ENCODE measurements around the gene CCT8L2. TPM values are rescaled to one million over a fixed set of nuclear protein-coding genes. Genes with fewer than 3 reads are reported as not detected.
A peak's percentile ranks its signal among the peaks of the same experiment; 100 is the strongest.
"Not testable (repeated sequence)": the region's sequence is repeated elsewhere in the genome, so short reads cannot be mapped to it uniquely, and the experiment has no call there.

The CCT8L2 gene
- total and polyA plus RNA-seq, 7 donors: 0.04 TPM; not detected in 6

DNA sequence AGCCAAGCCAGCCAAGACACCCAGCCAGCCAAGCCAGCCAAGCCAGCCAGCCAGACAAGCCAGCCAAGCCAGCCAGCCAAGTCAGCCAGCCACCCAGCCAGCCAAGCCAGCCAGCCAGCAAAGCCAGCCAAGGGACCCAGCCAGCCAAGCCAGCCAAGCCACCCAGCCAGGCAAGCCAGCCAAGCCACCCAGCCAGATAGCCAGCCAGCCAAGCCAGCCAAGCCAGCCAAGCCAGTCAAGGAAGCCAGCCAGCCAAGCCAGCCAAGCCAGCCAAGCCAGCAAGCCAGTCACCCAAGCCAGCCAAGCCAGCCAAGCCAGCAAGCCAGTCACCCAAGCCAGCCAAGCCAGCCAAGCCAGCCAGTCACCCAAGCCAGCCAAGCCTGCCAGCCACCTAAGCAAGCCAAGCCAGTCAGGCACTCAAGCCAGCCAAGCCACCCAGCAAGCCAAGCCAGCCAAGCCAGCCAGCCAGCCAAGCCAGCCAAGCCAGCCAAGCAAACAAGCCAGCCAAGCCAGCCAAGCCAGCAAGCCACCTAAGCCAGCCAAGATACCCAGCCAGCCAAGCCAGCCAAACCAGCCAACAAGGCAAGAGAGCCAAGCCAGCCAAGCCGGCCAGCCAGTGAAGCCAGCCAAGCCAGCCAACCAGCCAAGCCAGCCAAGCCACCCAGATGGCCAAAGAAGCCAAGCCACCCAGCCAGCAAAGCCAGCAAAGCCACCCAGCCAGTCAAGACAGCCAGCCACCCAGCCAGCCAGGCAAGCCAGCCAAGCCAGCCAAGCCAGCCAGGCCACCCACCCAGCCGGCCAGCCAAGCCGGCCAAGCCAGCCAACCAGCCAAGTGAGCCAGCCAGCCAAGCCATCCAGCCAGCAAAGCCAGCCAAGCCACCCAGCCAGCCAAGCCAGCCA is 33.3 kb downstream of the CCT8L2 start:
- H3K4me1 ChIP-seq: no peaks in the 10 kb centered on the region
- TF ChIP-seq, protein P1, sequence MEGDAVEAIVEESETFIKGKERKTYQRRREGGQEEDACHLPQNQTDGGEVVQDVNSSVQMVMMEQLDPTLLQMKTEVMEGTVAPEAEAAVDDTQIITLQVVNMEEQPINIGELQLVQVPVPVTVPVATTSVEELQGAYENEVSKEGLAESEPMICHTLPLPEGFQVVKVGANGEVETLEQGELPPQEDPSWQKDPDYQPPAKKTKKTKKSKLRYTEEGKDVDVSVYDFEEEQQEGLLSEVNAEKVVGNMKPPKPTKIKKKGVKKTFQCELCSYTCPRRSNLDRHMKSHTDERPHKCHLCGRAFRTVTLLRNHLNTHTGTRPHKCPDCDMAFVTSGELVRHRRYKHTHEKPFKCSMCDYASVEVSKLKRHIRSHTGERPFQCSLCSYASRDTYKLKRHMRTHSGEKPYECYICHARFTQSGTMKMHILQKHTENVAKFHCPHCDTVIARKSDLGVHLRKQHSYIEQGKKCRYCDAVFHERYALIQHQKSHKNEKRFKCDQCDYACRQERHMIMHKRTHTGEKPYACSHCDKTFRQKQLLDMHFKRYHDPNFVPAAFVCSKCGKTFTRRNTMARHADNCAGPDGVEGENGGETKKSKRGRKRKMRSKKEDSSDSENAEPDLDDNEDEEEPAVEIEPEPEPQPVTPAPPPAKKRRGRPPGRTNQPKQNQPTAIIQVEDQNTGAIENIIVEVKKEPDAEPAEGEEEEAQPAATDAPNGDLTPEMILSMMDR (IDR thresholded peaks at IDR 0.05): no peak
- H3K27ac ChIP-seq: no peak overlapping the region
- no peak overlapping the region for H3K4me3 ChIP-seq
- intact Hi-C loops (cut with DNase I): no loop called here
- H3K36me3 ChIP-seq (ENCODE audit: insufficient read depth in 1 of 2, low read depth in 1 of 2): no peaks in the 10 kb centered on the region
- H3K27me3 ChIP-seq (ENCODE audit: insufficient read depth in 3 of 3, low read length in 2 of 3): no peaks in the 10 kb centered on the region
- DNase-seq (peak; percentile 11 to 47), ATAC-seq (no peak)
- WGBS, 3 donors: 39 to 73% (median 39%) methylated on average over 2 to 3 of the region's 3 CpGs
- no peaks in the 10 kb centered on the region for H3K9me3 ChIP-seq

DNA sequence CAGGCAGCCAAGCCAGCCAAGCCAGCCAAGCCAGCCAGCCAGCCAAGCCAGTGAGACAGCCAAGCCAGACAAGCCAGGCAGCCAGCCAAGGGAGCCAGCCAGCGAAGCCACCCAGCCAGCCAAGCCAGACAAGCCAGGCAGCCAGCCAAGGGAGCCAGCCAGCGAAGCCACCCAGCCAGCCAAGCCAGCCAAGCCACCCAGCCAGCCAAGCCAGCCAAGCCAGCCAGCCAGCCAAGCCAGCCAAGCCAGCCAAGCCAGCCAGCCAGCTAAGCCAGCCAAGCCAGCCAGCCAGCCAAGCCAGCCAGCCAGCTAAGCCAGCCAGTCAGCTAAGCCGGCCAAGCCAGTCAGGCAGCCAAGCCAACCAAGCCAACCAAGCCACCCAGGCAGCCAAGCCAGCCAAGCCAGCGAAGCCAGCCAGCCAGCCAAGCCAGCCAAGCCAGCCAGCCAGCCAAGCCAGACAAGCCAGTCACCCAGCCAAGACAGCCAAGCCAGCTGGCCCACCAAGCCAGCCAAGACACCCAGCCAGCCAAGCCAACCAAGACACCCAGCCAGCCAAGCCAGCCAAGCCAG is 34.1 kb downstream of the CCT8L2 start:
- H3K27me3 ChIP-seq (ENCODE audit: insufficient read depth in 3 of 3, low read length in 2 of 3); H3K9me3 ChIP-seq; ATAC-seq; intact Hi-C loops (cut with DNase I); H3K36me3 ChIP-seq (ENCODE audit: insufficient read depth in 1 of 2, low read depth in 1 of 2); H3K4me1 ChIP-seq; H3K27ac ChIP-seq; H3K4me3 ChIP-seq: not testable (repeated sequence)
- peak in 1 of 2 donors; percentile 46 for DNase-seq
- 25 to 70% (median 33%) methylated on average over 3 to 4 of the region's 4 CpGs for WGBS, 3 donors

DNA sequence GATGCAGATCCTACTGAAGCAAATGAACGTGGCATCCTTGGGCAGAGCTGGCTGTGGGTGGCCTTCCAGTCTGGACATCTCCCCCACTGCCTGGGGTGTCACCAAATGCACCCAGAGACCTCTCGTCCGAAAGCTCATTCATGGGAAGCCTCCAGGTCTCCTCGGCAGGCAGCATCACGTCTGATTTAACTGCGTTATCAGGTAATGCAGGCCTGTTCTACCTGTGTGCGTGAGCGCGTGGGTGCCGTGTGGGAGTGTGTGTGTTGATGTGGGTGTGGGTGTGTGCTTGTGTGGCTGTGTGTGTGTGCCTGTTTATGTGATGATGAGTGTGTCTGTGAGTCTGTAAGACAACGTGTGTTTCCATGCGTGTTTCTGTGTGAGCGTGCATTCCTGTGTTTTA is 35.1 kb downstream of the CCT8L2 start:
- H3K4me3 ChIP-seq; H3K27me3 ChIP-seq (ENCODE audit: insufficient read depth in 3 of 3, low read length in 2 of 3); intact Hi-C loops (cut with DNase I); H3K9me3 ChIP-seq; H3K27ac ChIP-seq; H3K4me1 ChIP-seq; H3K36me3 ChIP-seq (ENCODE audit: insufficient read depth in 1 of 2, low read depth in 1 of 2); DNase-seq; ATAC-seq: not testable (repeated sequence)
- WGBS, 3 donors: 85 to 89% (median 85%) methylated on average over 12 to 13 of the region's 13 CpGs

DNA sequence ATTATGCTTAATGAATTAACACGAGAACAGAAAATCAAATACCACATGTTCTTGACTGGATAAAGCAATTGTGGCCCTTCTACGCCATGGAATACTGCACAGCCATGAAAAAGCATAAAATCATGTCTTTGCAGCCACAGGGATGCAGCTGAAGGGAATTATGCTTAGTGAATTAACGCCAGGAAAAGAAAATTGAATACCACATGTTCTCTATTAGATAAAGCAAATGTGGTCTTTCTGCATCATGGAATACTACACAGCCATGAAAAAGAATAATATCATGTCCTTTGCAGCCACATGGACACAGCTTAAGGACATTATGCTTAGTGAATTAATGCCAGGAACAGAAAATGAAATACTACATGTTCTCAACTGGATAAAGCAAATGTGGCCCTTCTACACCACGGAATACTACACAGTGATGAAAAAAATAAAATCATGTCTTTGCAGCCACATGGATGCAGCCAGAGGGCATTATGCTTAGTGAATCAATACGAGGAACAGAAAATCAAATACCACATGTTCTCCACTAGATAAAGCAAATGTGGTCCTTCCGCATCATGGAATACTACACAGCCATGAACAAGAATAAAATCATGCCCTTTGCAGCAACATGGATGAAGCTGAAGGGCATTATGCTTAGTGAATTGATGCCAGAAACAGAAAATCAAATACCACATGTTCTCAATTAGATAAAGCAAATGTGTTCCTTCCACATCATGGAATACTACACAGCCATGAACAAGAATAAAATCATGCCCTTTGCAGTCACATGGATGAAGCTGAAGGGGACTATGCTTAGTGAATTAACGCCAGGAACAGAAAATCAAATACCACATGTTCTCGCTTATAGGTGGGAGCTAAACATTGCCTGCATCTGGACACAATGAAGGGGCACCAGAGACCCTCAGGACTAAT is 37.3 kb downstream of the CCT8L2 start:
- H3K27me3 ChIP-seq (ENCODE audit: insufficient read depth in 3 of 3, low read length in 2 of 3); H3K27ac ChIP-seq; H3K36me3 ChIP-seq (ENCODE audit: insufficient read depth in 1 of 2, low read depth in 1 of 2); H3K4me1 ChIP-seq; ATAC-seq; H3K4me3 ChIP-seq; H3K9me3 ChIP-seq; intact Hi-C loops (cut with DNase I); DNase-seq: not testable (repeated sequence)
- WGBS, 3 donors: 81 to 82% (median 81%) methylated on average over 7 of the region's 8 CpGs

DNA sequence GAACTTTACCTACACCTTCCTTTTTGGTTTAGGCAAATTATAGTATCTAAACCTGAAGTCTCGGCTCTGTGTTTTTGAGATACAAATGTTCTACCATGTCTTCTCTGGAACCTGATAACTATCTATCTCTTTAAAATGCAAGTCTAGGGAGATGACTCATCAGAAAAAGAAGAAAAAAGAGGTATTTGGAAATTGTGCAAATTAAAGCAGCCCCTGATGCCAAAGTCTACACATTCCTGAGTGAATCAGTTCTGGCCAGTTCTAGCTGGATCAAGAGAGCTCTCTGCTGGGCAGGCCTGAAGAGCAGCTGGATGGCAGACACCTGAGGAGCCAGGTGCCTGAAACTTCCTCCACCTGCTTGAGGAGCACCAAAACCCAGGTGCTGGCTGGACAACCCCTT is 49.3 kb downstream of the CCT8L2 start:
- H3K4me3 ChIP-seq; H3K36me3 ChIP-seq (ENCODE audit: insufficient read depth in 1 of 2, low read depth in 1 of 2); H3K4me1 ChIP-seq; H3K27me3 ChIP-seq (ENCODE audit: insufficient read depth in 3 of 3, low read length in 2 of 3); H3K9me3 ChIP-seq; H3K27ac ChIP-seq; DNase-seq; intact Hi-C loops (cut with DNase I); ATAC-seq: not testable (repeated sequence)
- WGBS, 3 donors: 74 to 86% (median 83%) methylated on average over 1 of the region's 1 CpG

Other genes starting within 250 kb of the CCT8L2 start
- not detected for gene XKR3, start 232.6 kb upstream of the CCT8L2 start, total RNA-seq
- not detected for gene XKR3, start 232.6 kb upstream of the CCT8L2 start, polyA plus RNA-seq

Measured in psoas muscle (tissue), 8 donors.